ENCODE results near the gene ZNF281.

Gene ZNF281

DNA sequence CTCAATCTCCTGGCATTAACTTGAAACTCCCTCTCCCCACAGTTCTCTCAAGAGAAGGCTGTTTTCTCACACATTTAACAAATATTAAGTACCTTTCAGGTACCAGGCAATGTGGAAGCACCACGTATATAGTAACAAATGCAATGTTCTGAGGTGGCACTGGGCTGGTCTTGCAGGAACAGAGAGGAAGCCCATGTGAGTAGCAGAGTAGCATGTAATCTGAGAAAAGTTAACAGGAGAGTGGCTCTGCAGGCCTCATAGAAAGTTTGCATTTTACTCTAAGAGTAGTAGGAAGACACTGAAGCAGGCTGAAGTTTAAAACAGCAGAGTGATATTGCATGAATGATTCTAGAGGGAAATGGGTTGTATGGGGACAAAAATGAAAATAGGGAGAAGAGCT, 21.0 kb downstream of the ZNF281 start:
- no peak for DNase-seq

DNA sequence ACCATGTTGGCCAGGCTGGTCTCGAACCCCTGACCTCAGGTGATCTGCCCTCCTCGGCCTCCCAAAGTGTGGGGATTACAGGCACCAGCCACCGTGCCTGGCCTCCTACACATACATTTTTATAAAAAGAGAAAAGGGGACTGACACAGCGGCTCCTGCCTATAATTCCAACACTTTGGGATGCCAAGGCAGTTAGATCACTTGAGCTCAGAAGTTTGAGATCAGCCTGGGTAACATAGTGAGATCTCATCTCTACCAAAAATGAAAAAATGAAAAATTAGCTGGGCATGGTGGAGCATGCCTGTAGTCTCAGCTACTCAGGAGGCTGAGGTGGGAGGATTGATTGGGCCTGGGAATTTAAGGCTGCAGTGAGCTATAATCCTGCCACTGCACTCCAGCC, 23.4 kb downstream of the ZNF281 start:
- DNase-seq = no peak

DNA sequence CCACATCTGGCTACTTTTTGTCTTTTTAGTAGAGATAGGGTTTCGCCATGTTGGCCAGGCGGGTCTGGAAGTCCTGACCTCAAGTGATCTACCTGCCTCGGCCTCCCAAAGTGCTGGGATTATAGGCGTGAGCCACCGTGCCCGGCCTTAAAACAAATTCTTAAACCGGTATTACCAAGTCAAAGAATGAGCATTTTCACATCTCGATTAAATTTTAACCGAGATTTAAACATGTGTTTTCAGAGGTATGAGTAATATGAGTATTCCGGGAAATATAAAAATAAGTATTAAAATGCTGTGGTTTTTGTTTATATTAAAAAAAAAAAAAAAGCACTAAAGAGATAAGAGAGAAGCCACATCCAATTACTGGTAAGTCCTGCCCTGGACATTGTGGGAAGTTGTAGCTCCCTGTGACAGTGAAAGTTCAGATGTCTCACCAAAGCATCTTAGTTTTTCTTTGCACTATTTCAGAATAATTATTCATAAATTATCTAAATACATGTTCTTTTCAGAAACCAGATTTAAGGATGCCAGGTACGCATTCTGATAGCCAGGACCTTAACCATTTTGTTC, 24.9 kb downstream of the ZNF281 start:
- no peak for DNase-seq

DNA sequence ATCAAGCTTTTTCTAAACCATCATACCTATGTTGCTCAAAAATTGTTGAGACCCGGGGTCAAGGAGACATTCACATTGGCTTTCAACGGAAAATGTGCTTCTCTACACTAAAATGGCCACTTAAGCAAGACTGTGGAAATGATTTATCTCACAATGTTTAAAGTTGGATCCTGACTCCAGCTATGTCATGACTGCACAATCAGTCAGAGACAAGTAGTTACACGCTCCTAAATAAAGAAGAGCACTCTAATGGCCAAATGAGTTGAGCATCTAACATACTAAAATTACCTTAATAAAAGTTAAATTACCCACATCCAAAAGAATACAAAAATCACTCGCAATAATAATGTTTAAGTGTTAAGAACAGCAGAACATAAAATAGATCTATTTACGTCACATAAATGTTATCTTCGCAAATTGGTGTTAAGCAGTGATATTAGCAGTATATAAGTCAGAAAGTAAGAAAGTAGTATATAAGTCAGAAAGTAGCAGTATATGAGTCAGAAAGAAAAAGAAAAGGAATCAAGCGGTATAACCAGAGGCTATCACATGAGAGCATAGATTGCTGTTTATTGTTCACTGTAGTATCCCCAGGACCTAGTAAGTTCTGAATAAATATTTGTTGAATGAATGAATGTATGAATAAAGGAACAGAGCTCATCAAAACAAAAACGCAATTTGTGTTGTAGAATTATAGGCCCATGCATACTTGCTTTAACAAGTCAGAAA, 28.4 kb downstream of the ZNF281 start:
- DNase-seq = no peak

DNA sequence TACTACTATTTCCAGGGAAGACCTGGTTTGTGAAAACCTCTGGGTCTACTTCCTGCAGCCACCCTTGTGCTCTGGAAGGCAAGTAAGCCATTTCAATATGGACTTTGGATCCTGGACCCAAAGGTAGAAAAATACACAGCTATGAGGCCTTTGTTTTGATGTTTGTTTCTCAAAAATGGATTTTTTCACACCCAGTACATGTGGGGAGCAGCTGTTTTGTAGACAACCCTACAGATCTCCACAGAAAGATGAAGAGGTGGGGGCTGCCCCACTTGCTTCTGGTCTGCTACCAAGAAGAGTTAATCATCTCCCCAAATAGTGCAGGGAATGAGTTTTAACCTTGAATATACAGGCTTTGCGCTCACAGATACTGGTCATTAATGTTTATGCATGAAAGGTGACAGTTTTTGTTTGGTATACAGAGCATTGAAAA, 29.2 kb downstream of the ZNF281 start:
- no peak for DNase-seq

DNA sequence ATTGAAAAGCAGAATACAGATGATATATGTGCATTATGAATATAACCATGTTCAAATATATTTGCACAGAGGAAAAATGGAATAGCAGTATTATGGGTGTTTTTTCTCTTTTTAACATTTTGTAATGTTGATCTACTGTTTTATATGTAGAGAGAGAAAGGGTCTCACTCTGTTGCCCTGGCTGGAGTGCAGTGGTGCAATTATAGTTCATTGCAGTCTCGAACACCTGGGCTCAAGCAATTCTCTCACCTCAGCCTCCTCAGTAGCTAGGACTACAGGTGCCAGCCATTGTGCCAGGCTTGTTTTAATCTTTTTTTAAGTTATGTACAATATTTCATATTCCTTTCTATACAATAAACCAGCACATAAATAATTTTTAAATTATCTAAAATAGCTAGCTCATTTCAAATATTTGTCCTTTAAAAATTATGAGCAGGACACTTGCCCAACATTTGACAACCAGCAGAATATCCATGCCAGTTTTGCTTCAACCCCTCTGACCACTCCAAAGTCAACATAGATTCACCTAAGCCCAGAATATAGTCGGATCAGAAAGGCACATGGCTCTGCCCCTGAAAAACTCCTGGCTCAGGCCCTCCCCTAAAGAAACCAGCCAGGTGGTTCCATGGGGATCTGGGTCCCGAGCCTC, 29.8 kb downstream of the ZNF281 start:
- DNase-seq = no peak

DNA sequence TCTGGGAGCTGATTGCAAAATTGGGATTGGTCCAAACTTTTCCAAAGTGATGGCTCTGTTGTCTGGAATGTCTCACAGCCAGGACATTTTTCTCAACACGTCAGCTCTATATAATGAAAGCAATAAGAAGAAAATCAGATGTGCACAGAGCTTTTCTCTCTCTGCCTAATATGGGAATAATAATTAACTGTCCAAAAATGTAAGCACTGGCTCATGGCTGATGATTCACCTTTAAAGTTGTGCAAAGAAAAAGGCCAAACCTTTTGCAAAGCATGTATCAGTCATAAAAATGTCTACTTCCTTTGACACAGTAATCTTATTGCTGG, 30.4 kb downstream of the ZNF281 start:
- no peak for DNase-seq

DNA sequence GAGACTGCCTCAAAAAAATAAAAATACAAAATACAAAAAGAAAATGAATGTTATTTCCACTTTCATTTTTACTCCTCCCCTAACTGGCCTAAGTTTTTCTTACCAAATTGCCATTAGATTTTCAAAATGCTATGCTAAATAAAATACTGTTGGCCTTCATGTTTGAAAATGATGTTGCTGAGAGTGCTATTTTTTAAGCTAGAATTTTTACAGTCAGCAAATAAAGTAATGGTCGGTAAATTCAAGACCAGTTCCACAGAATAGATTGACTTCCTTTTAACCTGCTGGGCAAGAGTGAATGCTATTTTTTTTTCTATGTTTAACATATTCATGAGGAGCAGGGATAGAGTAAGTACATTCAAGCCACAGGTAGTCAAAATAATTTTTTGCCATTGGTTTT, 31.7 kb downstream of the ZNF281 start:
- no peak for DNase-seq

DNA sequence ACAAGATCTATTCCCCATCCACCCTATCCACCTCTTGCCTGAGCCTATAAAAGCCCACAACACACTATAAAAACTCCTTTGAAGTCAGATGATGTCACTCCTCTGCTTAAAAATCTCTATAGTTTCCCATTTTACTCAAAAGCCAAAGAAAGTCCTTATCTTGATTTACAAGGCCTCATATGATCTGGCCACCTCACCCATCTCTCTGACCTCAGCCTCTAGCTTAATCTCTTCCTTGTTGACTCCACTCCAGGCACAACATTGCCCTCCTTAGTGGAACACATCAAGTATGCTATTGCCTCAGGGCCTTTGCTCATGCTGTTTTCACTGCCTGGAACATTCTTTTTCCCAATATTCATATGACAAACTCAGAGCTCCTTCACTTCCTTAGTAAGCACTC, 33.3 kb downstream of the ZNF281 start:
- DNase-seq = no peak

DNA sequence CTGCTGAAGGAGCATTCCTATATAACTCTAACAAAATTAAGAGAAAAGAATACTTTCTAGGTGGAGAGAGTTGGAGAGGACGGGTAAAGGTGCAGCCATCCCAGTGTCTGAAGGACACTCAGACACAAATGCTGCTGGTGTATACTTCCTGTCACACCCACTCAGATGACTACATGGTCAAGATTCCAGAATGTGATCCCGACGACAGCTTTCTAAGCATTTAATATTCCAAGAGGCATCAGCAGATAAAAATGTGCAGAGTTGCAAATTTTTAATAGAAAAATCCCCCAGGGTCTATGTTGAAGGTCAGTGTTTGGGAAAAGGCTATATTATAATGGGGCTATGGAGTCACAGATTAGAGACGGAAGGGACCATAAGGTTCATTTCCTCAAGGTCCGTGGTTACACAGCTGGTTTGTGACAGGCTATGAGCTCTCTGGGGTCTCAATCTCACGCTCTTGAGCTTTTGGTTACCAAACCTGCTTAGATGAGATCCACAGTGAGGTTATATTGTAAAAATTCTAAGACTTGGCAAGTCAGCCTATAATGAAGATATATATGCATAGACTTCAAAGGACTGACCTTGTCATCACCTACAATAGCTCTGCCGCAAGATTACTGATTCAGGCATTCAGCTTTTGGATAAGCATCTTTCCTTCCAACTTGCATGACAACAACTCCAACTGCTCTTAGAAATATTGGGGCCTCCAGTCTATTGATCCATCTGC, 35.1 kb downstream of the ZNF281 start:
- DNase-seq = no peak

DNA sequence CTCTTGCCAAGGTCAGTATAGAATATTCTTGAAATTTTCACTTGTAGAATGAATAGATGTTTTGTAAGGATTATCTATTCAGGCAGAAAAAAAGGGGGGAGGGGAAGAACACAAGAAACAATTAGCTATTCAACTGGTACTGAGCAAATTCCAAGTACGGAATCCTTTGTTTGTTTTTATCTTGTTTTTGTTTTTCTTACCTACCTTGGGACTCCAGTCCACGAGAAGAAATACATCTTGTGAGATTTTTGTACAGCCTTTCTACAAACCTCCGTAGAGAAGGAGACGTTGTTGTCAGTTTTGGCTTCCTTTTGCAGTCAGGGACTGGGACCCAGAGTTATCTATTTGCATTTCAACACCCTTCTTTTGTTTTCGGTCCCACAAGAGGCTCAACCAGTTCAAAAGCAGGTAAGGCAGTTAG, 36.0 kb downstream of the ZNF281 start:
- DNase-seq = peak; percentile 56

DNA sequence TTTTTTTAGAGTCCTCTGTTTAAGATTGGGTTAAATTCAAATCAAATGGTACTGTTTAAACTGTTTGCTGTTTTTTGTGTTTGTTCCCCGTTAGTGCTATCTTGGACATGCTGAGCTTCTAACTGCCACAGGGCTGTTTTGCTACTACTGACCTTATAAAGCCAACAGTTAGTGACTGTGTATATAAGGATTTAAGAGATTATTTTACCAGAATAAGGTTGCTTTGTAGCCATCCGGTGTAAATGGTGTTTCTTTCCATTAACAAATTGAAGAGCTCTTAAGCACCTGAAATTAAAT, 37.0 kb downstream of the ZNF281 start:
- DNase-seq = no peak

DNA sequence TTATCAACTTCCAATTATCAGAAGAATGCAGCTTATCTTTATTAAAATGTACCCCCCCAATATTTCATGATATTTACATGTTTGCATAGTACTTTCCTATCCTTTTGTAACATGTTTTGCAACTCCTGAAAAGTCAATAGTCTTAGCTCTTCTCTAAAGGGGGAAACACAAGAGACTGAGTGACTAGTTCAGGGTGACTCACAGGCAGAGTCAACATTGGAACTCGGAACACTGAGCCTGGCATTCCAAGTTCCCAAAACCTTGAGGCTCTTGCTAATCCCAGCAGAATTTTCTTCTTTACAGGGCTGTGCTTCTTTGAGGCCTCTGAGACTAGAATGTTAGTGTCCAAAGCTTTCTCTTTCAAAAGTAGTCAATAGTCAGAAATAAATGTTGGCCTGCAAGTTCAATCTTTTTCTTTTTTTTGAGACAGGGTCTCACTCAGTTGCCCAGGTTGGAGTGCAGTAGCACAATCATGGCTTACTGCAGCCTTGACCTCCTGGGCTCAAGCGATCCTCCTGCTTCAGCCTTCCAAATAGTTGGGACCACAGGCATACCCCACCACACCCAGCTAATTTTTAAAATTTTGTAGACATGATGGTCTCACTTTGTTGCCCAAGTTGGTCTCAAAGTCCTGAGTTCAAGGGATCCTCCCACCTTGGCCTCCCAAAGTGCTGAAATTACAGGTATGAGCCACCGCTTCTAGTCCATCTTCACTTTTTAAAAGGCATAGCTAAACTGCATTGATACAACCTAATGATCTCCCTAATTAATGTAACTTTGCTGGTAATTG, 37.5 kb downstream of the ZNF281 start:
- no peak for DNase-seq

DNA sequence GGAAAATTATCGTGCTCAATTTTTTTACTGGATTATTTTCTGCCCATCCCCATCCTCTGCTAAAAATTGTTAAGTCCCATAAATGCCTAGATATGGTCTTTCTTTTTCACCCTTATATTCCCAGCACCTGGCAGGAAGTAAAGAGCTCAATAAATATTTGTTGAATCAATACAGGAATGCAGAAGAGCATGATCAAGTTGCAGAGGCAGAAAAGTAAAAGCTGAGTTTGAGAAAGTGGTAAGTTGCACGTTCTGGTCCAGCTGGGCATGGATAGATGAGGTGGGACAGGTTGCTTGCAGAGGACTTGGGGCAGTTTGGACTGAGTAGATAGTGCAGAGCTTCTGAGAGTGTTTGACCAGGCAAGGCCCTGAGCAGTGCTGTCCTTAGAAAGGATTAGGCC, 40.1 kb downstream of the ZNF281 start:
- no peak for DNase-seq

DNA sequence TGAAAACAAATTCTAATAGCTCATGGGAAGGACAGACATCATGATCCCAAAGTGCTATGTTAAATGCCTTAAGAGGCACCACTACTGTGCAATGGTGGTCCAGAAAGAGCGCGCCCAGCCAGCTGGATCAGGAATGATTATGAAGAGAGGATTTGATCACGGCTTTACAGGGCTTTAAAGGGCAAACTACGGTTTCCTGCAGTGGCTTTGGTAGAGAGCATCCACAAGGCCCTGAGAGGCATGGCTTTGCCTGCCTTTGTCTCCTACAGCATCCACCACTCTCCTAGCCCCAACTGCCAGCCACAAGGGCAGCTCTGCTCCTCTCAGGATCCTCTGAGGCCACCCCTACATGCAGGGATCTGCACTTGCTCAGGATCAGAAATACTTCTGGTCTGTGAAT, 40.7 kb downstream of the ZNF281 start:
- DNase-seq = no peak

DNA sequence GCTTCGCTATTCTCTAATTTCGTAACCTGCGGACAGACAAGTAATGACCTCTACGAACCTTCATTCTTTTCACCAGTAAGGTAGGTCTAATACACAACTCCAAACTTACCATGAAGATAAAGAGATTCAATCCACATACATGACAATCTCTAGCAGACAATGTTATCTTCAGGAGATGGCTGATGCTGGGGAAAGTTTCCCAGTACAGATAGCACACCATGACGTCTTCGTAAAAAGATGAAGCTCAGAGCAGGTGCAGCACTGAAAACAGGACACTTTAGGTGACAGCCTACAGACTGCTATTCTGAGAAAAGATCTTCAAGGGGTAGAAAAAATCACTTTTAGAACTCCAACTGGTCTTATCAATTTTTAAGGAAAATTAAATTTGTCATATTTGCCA, 41.3 kb downstream of the ZNF281 start:
- DNase-seq = no peak

DNA sequence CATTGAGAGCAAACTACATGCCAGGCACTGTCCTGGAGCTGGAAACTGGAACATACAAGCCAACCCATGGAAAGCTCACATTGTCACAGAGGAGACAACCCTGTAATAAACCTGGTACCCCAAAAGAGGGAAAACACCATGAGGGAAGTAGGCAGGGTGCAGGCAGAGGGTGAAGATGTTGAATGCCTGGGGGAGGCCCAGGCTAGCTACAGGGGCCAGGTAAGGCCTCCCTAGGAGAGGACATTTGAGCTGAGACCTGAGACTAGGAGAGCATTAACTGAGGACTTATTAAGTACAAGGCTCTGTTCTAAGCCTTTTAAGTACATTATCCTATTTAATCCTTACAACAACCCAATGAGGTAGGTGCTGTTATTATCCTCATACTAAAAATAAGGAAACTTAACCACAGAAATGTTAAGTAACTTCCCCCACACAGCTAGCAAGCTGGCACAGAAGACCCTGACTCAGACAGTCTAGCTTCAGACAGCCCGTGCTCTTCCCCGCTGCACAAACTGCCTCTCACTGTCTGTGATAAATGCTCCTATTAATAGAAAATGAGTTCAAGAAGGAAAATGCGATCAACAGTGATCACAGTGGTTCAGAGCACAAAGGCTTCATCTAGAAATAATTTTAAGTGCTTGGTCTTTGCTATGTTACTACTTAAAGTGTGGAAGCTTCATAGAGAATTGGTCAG, 41.8 kb downstream of the ZNF281 start:
- no peak for DNase-seq

DNA sequence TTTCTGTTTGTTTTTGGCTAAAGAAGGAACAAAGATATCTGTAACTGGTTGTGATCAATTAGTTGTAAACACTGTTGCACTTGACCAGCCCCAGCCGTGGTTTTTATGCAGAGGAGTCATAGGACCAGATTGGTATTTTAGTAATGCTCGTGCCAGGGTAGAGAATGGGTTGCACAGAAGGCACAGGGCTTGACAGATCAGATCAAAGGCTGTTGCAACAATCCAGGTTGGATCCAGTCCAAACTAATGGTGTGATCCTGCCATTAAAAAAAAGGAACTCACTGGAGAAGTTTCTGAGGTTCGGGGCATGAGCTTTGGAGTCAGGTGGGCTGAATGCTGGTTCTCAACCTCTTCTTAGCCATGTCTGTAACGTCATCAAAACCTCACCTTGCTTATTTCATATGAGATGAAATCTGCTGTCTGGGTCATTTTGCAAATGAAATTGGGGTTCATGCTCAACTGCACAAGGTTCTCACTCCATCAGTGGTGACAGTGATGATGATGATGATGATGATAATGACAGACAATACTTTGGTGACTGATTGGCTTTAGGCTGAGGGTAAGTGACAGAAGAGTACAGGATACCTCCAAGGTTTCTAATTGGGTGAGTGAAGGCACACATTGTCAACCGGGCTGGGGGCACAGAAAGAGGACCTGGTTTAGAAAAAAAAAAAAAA, 43.1 kb downstream of the ZNF281 start:
- no peak for DNase-seq

DNA sequence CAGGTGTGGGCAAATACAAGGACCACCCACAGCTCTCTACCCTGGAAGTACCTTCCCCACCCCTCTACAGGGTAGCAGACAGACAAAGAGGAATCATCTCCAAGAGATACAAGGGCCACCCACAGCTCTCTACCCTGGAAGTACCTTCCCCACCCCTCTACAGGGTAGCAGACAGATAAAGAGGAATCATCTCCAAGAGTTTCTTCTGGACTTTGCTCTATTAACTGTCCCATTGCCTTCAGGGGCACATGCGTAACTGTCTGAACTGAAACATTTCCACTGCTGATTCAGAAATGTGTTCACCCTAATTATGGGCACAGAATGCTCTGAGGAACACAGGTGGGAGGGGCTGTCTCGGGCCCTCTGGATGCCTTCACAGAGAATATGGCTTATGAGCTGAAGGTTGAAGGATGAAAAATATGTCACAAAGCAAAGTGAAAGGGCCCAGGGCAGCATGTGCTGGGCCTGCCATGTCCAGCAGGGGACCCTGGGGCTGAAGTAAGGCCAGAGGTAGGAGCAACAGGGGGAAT, 43.9 kb downstream of the ZNF281 start:
- DNase-seq = no peak

DNA sequence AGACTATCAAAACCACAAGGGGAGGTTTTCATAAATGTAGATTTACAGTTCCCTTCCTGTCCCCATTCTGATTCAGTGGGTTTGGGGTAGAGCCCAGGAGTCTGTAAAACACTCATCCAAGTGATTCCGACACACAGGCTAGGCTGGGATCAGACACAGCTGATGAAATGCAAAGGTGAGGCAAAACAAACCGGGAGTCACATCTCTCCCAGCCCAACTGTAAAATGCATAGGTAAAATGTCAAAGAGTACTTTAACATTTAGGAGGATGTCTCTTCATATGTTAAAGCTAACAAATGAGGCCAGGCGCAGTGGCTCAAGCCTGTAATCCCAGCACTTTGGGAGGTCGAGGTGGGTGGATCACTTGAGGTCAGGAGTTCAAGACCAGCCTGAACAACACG, 45.0 kb downstream of the ZNF281 start:
- no peak for DNase-seq

DNA sequence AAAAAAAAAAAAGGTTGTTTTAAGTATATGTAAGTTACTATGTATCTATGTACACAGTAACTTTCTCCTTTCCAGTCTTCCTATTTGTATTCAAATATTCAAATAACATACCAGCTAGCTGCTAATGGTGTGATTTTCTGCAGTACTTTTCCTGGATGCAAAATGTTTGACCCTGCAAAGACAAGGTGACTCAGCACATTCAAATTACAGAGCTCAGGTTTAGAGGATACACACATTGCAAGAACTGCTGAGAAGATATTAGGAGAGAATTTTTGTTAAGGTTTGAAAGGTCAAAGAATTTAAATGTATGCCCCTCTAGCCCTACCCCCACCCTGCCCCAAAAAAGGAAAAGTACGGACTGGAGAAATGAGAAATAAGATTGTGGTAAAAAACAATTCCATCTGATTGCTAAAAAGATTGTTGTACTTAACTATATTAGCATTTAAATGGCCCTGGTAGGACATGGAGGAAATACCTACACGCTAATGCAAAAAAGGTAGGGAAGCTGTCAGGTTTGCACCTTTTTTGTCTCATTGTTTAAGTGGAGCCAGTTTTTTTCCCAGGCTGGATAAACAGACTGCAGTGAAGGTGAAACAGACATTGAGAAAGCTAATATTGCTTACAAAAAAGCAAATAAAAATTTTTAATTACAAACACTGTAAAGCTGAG, 45.6 kb downstream of the ZNF281 start:
- no peak for DNase-seq

Data from eye (tissue), 1 donor.